ENCODE measurements around the gene FREM3.
"Not testable (repeated sequence)": the region's sequence is repeated elsewhere in the genome, so short reads cannot be mapped to it uniquely, and the experiment has no call there.

FREM3 gene

DNA sequence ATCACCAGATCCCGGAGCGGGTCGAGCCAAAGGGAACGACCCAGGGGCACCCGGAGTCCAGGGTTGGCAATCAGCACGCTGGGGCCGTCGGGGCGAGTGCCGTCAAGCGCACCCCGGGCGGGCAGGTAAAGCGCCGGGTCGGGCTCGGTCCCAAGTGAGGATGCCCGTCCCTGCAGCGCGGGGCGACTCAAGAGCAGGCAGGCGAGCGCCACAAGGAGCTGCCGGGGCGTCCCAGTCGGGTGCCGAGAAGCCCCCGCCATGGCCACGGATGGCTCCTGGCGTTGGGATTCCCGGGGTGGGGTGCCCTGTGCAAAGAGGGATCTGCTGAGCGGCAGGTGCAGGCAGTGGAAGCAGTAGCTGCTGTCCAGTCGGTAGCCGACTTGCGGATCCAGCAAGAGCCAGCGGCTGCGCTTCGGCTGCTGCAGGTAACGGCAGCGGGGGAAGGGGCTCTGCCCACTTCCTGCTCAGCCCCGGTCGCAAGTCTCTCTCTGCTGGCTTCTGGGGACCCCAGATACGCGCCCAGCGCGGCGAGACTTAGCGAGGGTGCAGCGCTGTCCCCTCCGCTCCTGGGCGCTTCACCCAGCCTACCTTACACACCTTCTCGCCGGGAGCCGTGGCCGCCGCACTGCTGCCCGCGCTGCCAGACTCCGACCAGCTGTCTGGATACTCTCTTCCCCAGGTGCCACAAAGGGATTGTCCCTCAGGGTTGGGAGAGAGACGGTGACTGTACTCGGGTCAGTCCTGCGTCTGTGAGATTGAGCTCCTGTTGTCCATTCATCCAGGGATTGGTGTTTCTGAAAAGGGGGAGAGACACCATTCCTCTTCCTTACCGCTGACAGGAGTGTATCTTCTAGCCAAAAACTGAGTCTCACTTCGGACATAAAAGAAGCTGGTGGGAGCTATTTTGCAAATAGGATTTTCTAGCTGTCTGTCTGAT lies at the start of gene FREM3:
Gene FREM3, minus strand, starts transcription at position 260 of the 937 bp plus-strand sequence. Its CDS starts 0 bp downstream, at position 260.
- peak in 1 of 3 donors; percentile 1 for DNase-seq

DNA sequence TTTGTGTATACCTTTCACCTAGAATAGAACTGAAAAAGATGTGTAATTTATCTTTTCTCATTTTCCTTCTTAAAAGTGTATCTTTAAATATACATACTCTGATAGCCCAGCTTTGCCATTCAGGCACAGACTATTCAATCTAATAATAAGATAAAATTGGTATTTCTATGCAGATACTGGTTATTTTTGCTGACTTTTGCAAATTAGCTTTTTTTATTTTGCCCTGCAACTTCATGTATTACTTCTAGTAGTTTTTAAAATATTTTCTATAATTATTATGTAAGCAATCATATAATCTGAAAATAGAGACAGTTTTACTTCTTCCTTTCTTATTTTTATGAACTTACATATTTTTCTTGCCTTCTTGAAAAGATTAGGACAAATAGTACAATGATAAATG lies 45.4 kb upstream of the FREM3 start:
- no peak for DNase-seq

DNA sequence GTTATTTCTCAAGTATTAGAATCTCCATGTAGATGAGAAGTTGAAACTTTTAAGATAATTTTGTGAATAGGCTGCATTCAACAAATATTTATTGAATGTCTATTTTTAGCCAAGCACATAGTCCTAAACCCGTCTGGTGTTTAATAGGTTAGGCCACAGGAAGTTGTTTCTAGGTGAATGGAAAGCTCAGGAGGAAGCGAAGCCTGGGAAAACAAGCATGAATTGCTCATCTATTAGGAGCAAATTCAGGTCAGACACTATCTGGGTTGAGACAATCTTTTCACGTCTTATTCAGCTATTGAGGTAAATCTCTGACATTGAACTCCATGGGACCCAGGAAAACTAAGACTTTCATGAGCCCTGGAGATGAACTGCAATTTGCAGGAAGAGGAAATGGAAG lies 43.1 kb upstream of the FREM3 start:
- DNase-seq: no peak

DNA sequence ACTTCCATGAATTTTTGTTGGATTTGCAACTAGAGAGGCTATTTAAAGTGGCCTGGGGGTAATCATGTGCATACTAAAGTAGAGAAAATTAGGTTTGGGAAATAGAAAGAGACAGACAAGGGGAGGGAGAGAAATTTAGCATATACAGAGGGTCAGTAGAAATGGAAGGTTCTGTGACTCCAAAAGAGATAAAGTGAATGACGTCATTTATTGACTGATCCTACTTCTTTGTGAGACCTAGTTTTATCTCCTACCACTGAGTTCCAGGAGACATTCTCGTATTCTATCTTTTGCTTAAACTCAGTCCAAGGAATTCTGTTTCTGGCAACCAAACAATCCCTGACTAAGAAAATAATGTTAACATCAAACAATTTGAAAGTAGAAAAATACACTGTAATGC lies 42.4 kb upstream of the FREM3 start:
- DNase-seq: no peak

DNA sequence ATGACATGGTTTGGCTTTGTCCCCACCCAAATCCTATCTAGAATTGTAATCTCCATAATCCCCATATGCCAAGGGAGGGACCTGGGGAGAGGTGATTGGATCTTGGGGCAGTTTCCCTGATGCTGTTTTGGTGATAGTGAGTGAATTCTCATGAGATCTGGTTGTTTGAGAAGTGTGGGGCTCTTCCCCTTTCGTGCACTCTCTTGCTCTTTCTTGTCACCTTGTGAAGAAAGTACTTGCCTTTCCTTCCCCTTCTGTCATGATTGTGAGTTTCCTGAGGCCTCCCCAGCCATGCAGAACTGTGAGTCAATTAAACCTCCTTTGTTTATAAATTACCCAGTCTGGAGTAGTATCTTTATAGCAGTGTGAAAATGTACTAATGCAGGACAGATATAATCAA lies 36.4 kb upstream of the FREM3 start:
- DNase-seq: no peak

DNA sequence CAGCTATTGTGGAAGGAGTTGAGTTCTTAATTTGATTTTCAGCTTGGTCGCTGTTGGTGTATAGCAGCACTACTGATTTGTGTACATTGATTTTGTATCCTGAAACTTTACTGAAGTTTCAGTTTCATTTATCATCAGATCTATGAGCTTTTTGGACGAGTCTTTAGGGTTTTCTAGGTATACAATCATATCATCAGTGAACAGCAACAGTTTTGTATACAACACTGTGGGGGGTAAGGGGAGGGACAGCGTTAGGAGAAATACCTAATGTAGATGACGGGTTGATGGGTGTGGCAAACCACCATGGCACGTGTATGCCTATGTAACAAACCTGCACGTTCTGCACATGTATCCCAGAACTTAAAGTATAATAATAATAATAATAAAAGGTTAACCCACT lies 35.6 kb upstream of the FREM3 start:
- DNase-seq: not testable (repeated sequence)

DNA sequence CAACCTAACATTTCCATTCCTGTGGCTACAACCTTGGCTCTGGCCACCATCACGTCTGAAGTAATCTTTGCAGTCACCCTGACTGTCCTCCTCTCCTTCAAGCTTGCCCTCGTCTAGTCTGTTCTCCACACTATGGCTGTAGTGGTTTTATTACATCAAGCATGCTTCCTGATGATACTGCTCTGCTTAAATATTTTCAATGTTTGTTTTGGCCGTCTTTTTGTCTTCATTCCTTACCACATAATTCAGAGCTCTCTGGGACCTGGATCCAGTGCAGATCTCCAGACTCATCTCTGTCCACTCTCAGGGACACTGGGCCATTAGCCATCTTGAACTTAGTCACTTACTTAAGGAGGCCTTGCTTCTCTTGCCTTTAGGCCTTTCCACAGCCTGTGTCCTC lies 27.7 kb upstream of the FREM3 start:
- no peak for DNase-seq

DNA sequence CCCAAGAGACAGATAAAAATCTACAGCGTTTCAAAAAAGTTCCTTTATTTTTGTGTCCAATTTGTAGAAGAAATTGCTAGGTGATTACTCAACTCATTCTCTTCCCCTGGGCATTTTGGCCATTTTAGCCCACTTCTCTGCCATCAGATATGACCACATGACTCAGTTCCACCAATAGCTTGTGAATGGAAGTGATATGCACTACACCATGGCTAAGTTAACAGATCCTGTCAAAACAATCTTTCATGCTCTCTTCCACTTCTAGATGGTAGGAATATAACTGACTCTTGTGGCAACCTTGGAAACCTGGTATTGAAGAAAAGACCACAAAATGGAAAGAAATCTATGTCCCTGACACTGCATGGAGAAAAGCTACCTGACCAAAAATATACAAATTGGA lies 26.2 kb upstream of the FREM3 start:
- no peak for DNase-seq

DNA sequence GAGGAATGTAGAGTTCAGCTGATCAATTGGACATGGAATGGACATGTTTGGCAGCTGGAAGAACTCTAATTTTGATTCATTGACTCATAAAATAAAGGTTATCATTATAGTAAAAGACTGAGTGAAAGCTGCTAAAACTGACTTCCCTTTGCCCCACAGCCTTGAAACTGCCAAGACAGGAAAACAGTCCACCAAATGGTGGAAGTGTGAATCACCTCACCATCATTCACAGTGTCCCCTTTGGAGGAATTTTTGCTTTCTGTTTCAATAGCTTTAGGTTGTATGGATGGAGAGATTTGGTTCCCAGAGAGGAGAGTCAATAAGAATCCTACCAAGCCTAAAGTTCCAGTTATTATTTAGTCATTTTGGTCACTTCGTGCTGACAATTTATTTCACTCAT lies 20.8 kb upstream of the FREM3 start:
- DNase-seq: peak in 2 of 3 donors; percentile 3 to 20

DNA sequence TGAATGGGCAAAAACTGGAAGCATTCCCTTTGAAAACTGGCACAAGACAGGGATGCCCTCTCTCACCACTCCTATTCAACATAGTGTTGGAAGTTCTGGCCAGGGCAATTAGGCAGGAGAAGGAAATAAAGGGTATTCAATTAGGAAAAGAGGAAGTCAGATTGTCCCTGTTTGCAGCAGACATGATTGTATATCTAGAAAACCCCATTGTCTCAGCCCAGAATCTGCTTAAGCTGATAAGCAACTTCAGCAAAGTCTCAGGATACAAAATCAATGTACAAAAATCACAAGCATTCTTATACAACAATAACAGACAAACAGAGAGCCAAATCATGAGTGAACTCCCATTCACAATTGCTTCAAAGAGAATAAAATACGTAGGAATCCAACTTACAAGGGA lies 18.3 kb upstream of the FREM3 start:
- not testable (repeated sequence) for DNase-seq

DNA sequence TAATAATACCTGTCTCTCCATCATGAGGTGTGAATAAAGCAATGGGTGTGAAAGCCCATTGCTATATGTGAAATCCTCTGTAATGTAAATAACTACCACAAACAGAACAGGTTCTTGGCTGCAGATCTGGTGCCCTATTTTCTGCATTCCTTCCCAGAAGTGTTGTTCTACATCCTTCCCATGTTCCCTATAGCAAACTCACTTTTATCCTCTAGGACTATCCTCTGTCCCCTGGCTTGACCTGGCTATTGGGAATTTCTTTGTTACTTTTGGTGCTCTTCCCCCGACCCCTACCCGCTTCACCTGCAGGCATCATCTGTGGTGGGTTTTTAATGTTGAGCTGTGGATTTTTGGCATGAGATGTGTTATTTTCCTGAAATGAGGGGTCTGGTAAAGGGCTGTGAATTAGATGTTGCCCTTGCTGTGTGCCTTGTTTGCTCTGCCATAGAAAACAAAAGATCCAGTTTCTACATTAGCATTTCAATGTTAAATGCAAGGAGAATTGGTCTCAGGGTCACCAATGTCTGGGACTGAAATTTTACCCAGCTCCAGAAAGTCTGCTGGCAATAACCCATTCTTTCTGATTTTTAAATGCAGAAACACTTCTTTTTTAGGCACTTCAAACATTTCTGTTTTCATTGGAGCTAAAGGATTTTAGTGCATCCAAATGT lies 13.6 kb upstream of the FREM3 start:
- no peak for DNase-seq

DNA sequence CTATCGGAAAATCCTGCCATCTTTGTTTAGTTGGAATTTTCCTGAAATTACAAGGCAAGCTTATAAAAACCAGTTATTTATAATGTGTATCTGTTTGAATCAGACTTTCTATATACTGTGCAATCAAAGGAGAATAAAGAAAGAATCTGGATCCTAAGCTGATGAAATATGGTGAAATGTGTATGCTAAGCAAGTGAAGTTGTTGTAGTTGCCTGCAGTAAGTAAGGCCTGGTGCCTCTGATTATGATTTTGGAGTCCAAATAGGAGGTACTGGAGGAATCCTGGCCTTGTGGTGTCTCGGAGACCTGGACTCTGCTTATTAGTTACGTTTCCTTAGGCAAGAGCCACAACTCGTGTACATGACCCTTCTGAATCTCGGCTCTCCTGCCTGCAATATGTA lies 13.1 kb upstream of the FREM3 start:
- no peak for DNase-seq

DNA sequence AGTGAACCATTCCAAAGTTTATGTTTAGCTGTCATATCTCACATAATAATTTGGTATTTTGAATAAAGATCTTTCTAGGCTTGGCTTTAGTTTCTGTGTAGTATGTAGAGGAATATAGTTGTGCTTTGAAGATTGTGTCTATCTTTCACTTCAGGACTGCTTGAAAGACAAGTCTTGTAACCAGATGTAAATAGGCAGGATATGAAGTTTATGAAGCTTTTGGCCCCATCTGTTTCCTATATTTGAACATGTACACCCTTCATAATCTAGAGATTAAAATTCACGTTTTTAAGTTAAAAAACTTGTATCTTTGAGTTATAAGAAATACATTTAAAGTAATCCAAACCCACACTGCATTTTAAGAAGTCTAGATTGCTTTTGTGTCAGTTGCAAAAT lies 11.7 kb upstream of the FREM3 start:
- no peak for DNase-seq

DNA sequence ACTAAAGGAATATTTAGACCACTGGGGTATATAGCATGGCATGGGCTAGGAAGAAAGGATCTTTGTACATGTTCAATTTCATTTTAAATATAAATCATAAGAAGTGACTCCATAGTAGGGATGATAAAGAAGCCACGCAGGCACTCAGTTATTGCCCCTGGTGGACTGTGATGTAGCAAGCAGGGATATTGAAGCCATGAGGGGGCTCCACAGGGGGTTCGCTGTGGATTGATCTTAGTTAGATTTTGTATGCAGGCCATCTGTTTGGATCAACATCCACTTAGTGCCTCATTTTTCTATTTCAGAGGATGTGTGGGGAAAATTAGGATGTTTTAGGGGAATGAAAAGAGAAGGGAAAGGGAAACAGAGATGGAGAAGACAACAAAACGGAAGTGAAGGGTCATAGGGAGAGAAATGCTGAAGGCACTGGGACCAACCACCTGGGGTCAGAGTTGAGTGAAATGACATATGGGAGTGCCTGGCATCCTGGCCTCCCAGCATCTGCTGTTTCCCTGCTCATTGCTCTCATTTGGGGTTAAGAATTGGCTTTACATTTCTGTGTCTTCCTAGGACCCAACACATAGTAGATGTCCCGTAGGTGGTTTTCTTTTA lies 11.2 kb upstream of the FREM3 start:
- no peak for DNase-seq

DNA sequence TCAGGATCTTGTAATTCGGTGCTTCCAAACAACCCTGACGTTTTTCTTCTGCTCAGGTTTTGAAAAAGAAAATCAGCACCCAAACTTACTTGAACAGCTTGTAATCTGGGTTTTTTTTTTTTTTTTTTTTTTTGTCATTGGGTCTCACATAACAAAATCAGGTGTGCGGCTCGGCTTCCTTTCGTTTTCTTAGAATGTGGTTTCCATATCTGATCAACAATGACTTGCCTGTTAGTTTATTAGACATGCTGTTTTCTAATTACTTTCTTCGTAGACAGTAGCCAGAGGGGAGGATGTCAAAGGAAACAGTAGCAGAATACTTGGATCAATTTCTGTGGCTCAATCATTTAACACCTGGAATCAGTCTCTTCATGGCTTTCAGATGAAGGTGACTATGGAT lies 890 bp upstream of the FREM3 start:
- DNase-seq: no peak

DNA sequence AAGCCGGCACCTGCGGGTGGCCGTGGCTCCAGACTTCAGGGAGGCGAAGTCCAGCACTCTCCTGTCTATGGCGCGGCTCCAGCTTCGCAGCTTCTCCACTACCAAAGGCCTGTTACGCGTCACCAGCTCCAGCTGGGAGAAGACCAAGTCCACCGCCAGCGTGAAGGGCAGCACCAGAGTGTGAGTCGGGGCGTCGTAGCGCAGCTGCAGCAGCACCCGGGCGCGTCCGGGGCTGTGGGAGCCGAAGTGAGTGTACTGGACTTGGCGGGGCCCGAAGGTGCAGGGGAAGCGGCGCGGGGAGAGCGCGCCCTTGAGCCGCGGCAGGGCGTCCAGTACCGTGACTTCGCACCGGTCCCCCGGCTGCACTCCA lies 444 bp downstream of the FREM3 start:
- DNase-seq: peak in 2 of 3 donors; percentile 0 to 1

DNA sequence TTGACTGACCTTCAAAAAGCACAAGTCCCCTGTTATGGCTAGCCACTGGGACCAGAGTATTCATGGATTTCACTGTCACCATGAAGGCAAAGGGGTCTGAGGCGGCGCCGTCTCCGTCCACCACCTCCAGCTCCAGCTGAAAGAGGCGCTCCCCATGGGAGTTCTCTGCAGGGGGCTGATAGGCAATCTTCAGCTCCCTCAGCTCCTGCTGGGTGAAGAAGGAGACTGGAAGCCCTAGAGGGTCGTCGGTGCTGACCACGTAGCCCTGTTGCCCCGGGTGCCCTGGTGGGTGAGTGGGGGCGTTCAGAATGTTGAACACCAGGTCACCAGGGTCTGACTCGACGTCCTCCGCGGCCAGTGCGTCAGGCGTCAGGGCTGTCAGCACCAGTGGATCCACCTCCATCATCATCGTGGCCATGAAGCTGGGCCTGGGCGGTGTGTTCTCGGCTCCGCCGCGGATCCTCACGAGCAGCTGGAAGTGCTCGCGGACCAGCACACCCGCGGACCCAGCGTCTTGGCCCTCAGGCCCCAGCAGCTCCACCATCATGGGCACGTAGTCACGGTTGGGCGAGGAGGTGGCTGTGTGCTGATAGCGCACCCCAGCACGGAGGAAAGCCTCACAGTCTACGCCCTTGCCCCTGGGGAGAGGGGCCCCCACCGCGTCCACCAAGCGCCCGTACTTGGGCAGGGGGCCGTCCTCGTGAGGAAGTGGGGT lies 987 bp downstream of the FREM3 start:
- no peak for DNase-seq

DNA sequence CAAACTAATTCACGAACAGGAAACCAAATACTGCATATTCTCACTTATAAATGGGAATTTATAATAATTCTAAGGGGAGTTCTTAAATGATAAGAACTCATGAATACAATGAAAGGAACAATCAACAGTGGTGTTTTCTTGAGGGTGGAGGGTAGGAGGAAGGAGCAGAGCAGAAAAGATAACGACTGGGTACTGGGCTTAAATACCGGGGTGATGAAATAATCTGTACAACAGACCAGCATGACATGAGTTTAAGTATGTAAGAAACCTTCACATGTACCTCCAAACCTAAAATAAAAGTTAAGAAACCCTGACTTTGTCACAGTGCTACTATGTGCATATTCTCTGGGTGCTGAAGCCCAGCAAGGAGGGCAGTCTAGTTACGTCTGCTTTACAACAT lies 6.6 kb downstream of the FREM3 start:
- no peak for DNase-seq

DNA sequence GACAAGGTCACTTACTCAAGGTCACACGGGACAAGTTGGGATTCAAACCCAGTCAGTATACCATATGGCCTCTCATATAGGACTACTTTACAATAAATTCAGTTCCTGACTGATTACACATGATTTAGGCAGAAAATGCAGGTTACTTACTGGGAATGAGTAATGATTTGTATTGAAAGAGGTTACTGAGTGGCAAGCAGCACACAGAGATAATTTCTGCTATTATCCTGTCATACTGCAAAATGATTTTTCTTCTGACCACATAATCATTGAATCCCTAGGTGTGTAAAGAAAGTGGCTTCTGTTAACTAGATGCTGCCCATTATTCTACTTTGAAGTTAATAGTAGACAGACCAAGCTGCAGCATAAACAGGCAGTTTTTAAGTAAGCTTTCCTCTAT lies 8.2 kb downstream of the FREM3 start:
- DNase-seq: no peak

DNA sequence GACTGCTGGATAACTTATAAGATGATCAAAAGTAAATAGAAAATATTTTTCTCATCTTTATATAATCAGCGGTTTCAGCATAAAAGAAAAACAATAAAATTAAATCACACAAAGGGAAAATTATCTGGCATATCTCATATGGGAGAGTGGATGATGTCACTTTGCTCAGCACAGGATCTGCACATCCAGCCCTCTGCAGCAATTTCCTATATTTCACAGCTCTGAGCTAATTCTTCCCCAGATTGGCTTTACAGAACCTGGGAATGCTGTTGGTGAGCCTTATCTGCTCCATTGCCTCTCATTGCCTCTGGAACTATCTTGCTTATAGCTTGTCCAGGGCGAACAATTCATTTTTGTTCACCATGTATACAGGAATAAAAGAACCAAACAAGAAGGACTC lies 21.0 kb downstream of the FREM3 start:
- DNase-seq: no peak

DNA sequence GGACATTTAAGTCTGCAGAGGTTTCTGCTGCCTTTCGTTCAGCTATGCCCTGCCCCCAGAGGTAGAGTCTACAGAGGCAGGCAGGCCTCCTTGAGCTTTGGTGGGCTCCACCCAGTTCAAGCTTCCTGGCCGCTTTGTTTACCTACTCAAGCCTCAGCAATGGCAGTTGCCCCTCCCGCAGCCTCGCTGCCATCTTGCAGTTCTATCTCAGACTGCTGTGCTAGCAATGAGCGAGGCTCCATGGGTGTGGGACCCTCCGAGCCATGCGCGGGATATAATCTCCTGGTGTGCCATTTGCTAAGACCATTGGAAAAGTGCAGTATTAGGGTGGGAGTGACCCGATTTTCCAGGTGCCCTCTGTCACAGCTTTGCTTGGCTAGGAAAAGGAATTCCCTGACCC lies 26.8 kb downstream of the FREM3 start:
- not testable (repeated sequence) for DNase-seq

DNA sequence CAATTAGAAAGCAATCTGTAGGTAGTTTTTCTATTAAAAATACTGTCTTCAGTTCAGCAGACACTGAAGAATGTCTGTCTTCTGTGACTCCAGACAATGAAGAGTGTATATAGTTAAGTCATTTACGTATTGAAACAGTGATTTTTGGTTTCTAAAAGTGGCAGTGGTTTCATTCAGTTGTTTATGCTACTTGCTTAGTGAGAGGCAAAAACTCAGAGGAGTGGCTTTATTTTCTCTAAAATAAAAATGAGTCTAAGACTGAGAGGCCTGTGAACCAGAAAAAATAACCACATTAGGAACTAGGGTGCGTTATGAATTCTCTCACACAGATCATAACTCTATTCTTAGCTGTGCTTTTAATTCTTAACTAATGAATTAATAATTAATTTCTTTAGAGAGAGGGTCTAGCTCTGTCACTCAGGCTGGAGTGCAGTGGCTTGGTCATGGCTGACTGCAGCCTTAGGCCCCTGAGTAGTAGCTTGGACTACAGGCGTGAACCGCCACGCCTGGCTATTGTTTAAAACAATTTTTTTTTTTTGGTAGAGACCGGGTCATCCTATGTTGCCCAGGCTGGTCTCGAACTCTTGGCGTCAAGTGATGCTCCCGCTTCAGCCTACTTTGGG lies 31.4 kb downstream of the FREM3 start:
- DNase-seq: no peak

DNA sequence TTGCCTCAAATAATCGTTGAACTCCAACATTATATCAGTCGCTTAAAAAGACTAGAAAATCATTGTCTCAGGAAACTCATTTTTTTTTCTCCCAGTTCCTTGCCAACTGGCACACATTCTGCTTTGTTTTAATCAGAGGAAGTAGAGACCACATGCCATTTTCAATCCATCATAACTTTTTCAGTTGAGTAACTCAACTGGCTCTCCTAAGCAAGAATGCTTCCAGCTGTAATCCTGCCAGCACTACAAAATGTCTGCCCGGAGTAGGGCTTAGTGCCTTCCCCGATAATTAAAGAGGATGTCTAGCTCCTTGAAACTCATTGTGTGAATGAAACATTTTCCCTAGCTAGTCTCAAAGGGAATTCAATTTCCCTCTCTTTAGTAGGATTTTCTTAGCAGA lies 33.0 kb downstream of the FREM3 start:
- DNase-seq: no peak
